HL-60/S4 (cell line): ENCODE results near the gene CASKIN1.

Experiments used
- in situ Hi-C: fragments of 300-500 bp; cut with MboI; formaldehyde crosslinking; loops from 2 replicates; pipeline ENCODE4 v1.14.3; 2022; ENCODE audit warnings: low sequenced_read_pairs

The CASKIN1 gene

GRCh38 chr16:2157480-2158261, 38.7 kb downstream of the CASKIN1 start:
- in situ Hi-C loops = no loop called here

- in situ Hi-C loops = no loop called here
These were observed 39.6 kb downstream of the CASKIN1 start for GRCh38 chr16:2156849-2157224.

- in situ Hi-C loops = no loop called here
These were observed 40.2 kb downstream of the CASKIN1 start for GRCh38 chr16:2155977-2156848.

GRCh38 chr16:2155091-2155950, 41.1 kb downstream of the CASKIN1 start, which contains the start of gene TRAF7:
Gene TRAF7, plus strand, starts transcription at chr16:2155782. Its CDS starts 8,139 bp downstream, at chr16:2163921.
- in situ Hi-C loops = no loop called here

- in situ Hi-C loops = no loop called here
These were observed 41.8 kb downstream of the CASKIN1 start for GRCh38 chr16:2154533-2155090.

- in situ Hi-C loops = no loop called here
These were observed 43.5 kb downstream of the CASKIN1 start for GRCh38 chr16:2152695-2153506.

- in situ Hi-C loops = no loop called here
These were observed 45.0 kb downstream of the CASKIN1 start for GRCh38 chr16:2151188-2152091.

- in situ Hi-C loops = no loop called here
These were observed 45.8 kb downstream of the CASKIN1 start for GRCh38 chr16:2150418-2151187.

- in situ Hi-C loops = loop anchor here (10.0 to 25.0 kb wide), 2 partner anchors 135 to 288 kb away; partner anchors contain the start of genes MEIOB and NPW
These were observed 46.6 kb downstream of the CASKIN1 start for GRCh38 chr16:2149630-2150417.

- in situ Hi-C loops = loop anchor here (10.0 to 25.0 kb wide), 2 partner anchors 134 to 287 kb away; partner anchors contain the start of genes MEIOB and NPW
These were observed 47.4 kb downstream of the CASKIN1 start for GRCh38 chr16:2148714-2149629.

GRCh38 chr16:2147981-2148671, 48.3 kb downstream of the CASKIN1 start, which contains the start of gene RAB26:
Gene RAB26, plus strand, starts transcription at chr16:2148625. Its CDS starts 159 bp downstream, at chr16:2148784.
- in situ Hi-C loops = loop anchor here (10.0 to 25.0 kb wide), 2 partner anchors 133 to 286 kb away; partner anchors contain the start of genes MEIOB and NPW

GRCh38 chr16:2147378-2147777, 49.0 kb downstream of the CASKIN1 start:
- in situ Hi-C loops = loop anchor here (10.0 to 25.0 kb wide), 2 partner anchors 133 to 285 kb away; partner anchors contain the start of genes MEIOB and NPW

- in situ Hi-C loops = loop anchor here (10.0 to 25.0 kb wide), 2 partner anchors 131 to 284 kb away; partner anchors contain the start of genes MEIOB and NPW
These were observed 50.6 kb downstream of the CASKIN1 start for GRCh38 chr16:2145843-2146242.

- in situ Hi-C loops = loop anchor here (10.0 to 25.0 kb wide), 2 partner anchors 129 to 282 kb away; partner anchors contain the start of genes MEIOB and NPW
These were observed 52.4 kb downstream of the CASKIN1 start for GRCh38 chr16:2143878-2144485.
